Measurements from ENCODE around the gene ZNF598.

Gene ZNF598

GRCh38 chr16:1971796-1972489 lies 37.7 kb downstream of the ZNF598 start, which contains the start of gene TBL3:
TSS of gene TBL3 (plus strand) at chr16:1972053. CDS start at chr16:1972165, 112 bp downstream.
- H3K79me2 ChIP-seq (ENCODE audit: insufficient read depth, low read length), result peaks cover 43% of the 10 kb centered on the region
- no peaks in the 10 kb centered on the region for H3K27me3 ChIP-seq (ENCODE audit: insufficient read depth, low read length, poor library complexity)
- H3K4me1 ChIP-seq (ENCODE audit: insufficient read depth, low read length), result peaks cover 34% of the 10 kb centered on the region
- peaks cover 31% of the 10 kb centered on the region for H3K36me3 ChIP-seq (ENCODE audit: insufficient read depth, low read length)
- H2AFZ ChIP-seq (ENCODE audit: low read depth, low read length), result peak within 1 kb of the TSS; percentile 70
- TF ChIP-seq EZH2 (IDR thresholded peaks at IDR 0.05; ENCODE audit: borderline replicate concordance, low read depth, low read length, severe bottlenecking) (no peak), CTCF (IDR thresholded peaks at IDR 0.05; ENCODE audit: borderline replicate concordance, extremely low read depth, low read length, poor library complexity, severe bottlenecking) (no peak)
- DNase-seq, result peak; percentile 97
- peak; percentile 96 for ATAC-seq (ENCODE audit: insufficient read depth, low read depth)
- peak within 1 kb of the TSS; percentile 99 for H3K4me2 ChIP-seq (ENCODE audit: insufficient read depth, low read length)
- no peaks in the 10 kb centered on the region for H3K9me3 ChIP-seq (ENCODE audit: insufficient read depth, low read length, severe bottlenecking)
- peaks cover 31% of the 10 kb centered on the region for H4K20me1 ChIP-seq (ENCODE audit: insufficient read depth, low read length)
- peak within 1 kb of the TSS; percentile 91 for H3K27ac ChIP-seq (ENCODE audit: low read length)
- H3K9ac ChIP-seq (ENCODE audit: low read depth, low read length), result peak within 1 kb of the TSS; percentile 74
- peak within 1 kb of the TSS; percentile 65 to 73 for H3K4me3 ChIP-seq (ENCODE audit: low read depth in 1 of 2, low read length in 2 of 2)

GRCh38 chr16:1968146-1968953 lies 41.3 kb downstream of the ZNF598 start:
- H3K4me1 ChIP-seq (ENCODE audit: insufficient read depth, low read length), result peaks cover 46% of the 10 kb centered on the region
- H3K9ac ChIP-seq (ENCODE audit: low read depth, low read length), result no peak overlapping the region
- no peak overlapping the region for H3K27ac ChIP-seq (ENCODE audit: low read length)
- TF ChIP-seq CTCF (IDR thresholded peaks at IDR 0.05; ENCODE audit: borderline replicate concordance, extremely low read depth, low read length, poor library complexity, severe bottlenecking) (no peak), EZH2 (IDR thresholded peaks at IDR 0.05; ENCODE audit: borderline replicate concordance, low read depth, low read length, severe bottlenecking) (no peak)
- peaks cover 57% of the 10 kb centered on the region for H3K79me2 ChIP-seq (ENCODE audit: insufficient read depth, low read length)
- no peaks in the 10 kb centered on the region for H3K9me3 ChIP-seq (ENCODE audit: insufficient read depth, low read length, severe bottlenecking)
- no peak overlapping the region for H3K4me2 ChIP-seq (ENCODE audit: insufficient read depth, low read length)
- DNase-seq (no peak), ATAC-seq (ENCODE audit: insufficient read depth, low read depth) (no peak)
- no peaks in the 10 kb centered on the region for H3K27me3 ChIP-seq (ENCODE audit: insufficient read depth, low read length, poor library complexity)
- no peak overlapping the region for H3K4me3 ChIP-seq (ENCODE audit: low read depth in 1 of 2, low read length in 2 of 2)
- H2AFZ ChIP-seq (ENCODE audit: low read depth, low read length), result no peak overlapping the region
- peaks cover 8% of the 10 kb centered on the region for H3K36me3 ChIP-seq (ENCODE audit: insufficient read depth, low read length)
- H4K20me1 ChIP-seq (ENCODE audit: insufficient read depth, low read length), result peaks cover 17% of the 10 kb centered on the region

GRCh38 chr16:1966460-1966859 lies 43.2 kb downstream of the ZNF598 start, which contains the start of gene RNF151:
TSS of gene RNF151 (plus strand) at chr16:1966856. CDS start at chr16:1966882, 26 bp downstream.
- Histone ChIP-seq H3K4me1 (ENCODE audit: insufficient read depth, low read length) (peaks cover 54% of the 10 kb centered on the region), H3K36me3 (ENCODE audit: insufficient read depth, low read length) (peaks cover 27% of the 10 kb centered on the region), H3K9ac (ENCODE audit: low read depth, low read length) (peak within 1 kb of the TSS; percentile 91), H3K27ac (ENCODE audit: low read length) (peak within 1 kb of the TSS; percentile 86), H3K4me3 (ENCODE audit: low read depth in 1 of 2, low read length in 2 of 2) (peak within 1 kb of the TSS; percentile 47 to 74; a peak in 3 of 4 replicates), H3K27me3 (ENCODE audit: insufficient read depth, low read length, poor library complexity) (no peaks in the 10 kb centered on the region), H3K79me2 (ENCODE audit: insufficient read depth, low read length) (peaks cover 54% of the 10 kb centered on the region), H3K9me3 (ENCODE audit: insufficient read depth, low read length, severe bottlenecking) (no peaks in the 10 kb centered on the region), H2AFZ (ENCODE audit: low read depth, low read length) (no peak within 1 kb of the TSS), H4K20me1 (ENCODE audit: insufficient read depth, low read length) (peaks cover 23% of the 10 kb centered on the region), H3K4me2 (ENCODE audit: insufficient read depth, low read length) (peak within 1 kb of the TSS; percentile 96)
- no peak for ATAC-seq (ENCODE audit: insufficient read depth, low read depth)
- TF ChIP-seq CTCF (IDR thresholded peaks at IDR 0.05; ENCODE audit: borderline replicate concordance, extremely low read depth, low read length, poor library complexity, severe bottlenecking) (no peak), EZH2 (IDR thresholded peaks at IDR 0.05; ENCODE audit: borderline replicate concordance, low read depth, low read length, severe bottlenecking) (no peak)
- no peak for DNase-seq

Data from DND-41 (cell line).